GM18505 (cell line): ENCODE results near the gene KIF4A.

Source experiments
- ATAC-seq: cut with Tn5 transposase; IDR thresholded peaks from one replicate; pipeline ENCODE4 v1.9.1; 2021; ENCODE audit not compliant: unreplicated experiment
- POLR2A ChIP-seq: IDR thresholded peaks from 4 replicates; pipeline ENCODE4 v1.6.1; 2011; ENCODE audit warnings: borderline replicate concordance; ENCODE audit not compliant: insufficient read depth, insufficient read length; ENCODE audit errors: extremely low read depth

Gene KIF4A

DNA sequence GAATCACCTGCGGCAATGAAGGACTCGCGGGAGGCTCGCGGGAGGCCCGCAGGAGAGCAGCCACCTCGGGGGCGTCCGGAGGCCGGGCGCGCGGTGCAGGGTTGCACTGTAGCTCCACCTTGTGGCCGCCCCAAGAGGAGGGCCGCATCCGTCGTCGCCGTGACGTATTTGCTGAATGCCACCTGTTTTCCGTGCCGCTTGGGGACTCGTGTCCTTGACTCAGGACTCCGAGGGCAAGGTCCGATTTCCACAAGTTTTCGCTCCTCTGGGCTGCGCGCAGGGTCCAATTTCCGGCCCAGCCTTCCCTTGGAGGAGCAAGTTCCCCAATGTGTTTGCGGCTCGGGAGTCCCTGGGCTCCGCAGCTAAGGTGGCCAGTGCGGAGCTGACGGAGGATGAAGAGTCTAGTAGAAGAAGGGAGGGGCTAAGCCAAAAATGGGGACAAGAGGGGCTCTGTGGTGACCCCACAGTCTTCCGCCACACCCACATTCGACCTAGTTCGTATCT is 144.0 kb downstream of the KIF4A start:
- TF ChIP-seq POLR2A = peak; percentile 35
- peak; percentile 61 for ATAC-seq

DNA sequence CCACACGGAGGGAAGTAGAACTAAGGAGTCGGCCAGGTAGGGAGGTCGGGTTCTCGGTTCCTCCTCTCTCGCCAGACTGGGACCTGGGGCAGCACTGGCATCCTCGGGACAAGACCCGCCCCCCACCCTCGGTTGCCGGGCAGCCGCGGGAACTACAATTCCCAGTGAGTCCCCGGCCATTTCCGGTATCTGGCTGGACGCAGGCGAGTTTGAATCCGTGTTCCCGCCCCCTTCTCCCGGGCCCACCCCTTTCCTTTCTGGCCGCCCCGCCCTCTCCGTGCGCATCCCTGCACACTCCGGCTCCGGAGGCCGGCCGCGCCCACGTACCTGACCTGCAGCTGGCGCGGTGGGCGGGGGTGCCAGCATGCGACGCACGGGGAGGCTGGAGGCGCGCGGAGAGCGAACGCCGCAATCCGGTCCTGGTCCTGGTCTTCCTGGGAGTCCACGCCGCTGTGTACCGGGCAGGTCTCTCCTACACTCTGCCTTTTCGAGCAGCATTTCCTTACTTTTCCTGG is 144.5 kb downstream of the KIF4A start:
- no peak for TF ChIP-seq POLR2A

DNA sequence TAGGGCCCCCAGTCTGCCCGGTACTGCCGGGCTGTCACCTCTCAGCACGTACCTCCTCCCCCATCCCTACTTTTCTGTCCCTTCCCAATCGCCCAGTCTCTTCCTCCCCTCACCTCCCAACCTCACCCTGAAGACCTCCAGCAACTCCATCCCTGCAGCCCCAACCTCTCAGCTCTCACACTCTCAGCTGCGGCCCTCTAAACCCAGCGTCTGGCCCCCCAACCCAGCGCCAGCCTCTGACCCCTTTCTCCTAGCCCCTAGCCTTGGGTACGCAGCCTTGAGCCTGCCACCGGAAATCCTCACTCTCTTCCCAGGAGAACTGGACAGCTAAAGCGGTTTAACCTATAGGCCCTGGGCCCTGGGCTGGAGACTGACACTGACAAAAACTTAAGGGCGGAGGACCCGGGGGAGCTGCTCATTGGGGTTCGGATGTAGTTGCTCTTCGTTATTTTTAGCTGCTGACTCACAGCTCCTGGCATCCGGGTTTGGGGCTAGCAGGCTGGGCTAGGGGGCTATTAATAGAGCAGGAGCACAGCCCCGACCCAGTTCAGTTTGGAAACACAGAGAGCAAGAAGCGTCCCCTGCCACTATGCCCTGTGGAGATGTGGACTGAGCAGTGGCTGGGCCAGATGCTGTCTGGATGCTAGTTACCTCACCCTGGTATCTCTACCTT is 145.1 kb downstream of the KIF4A start:
- ATAC-seq = no peak
- no peak for TF ChIP-seq POLR2A

More for the DNA sequence above, 144.5 kb downstream of the KIF4A start:
- ATAC-seq = peak; percentile 65

- no peak for ATAC-seq
- TF ChIP-seq POLR2A = no peak
Observed at GRCh38 chrX:70436343-70436742, 146.4 kb downstream of the KIF4A start.

GRCh38 chrX:70437011-70437410 is 147.1 kb downstream of the KIF4A start:
- ATAC-seq = no peak
- TF ChIP-seq POLR2A = no peak

- no peak for ATAC-seq
- no peak for TF ChIP-seq POLR2A
Observed at GRCh38 chrX:70437921-70438665, 148.2 kb downstream of the KIF4A start.

DNA sequence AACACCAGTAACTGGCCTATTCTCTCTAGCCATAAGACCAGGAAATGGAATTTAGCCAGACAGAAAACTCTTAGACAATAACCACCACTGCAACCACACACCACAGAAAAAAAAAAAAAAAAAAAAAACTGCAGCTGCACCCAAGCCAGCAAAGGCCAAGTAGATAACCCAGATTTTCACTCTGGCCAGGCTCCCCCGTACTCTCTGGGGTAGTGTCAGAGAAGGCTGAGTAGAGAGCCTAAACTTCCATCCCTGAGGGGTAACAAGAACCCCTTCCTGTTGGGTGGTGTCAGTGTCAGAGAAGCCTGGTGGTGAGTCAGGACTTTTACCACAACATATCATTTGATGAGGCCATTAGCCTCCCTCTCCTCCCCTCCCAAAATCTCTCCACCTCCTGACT is 149.1 kb downstream of the KIF4A start:
- no peak for TF ChIP-seq POLR2A
- no peak for ATAC-seq

DNA sequence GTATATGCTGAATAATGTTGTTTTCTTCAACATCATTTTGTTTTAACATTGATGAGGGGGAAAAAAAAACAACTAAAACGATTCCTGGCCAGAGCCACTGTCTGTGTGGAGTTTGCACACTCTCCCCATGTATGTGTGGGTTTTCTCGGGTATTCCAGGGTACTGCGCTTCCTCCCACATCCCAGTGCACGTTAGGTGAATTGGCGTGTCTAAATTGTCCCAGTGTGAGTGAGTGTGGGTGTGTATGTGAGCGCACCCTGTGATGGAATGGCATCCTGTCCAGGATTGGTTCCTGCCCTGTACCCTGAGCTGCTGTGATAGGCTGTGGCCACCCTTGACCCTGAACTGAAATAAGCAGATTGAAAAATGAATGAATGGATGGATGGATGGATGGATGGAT is 152.3 kb downstream of the KIF4A start:
- ATAC-seq = no peak
- TF ChIP-seq POLR2A = no peak

DNA sequence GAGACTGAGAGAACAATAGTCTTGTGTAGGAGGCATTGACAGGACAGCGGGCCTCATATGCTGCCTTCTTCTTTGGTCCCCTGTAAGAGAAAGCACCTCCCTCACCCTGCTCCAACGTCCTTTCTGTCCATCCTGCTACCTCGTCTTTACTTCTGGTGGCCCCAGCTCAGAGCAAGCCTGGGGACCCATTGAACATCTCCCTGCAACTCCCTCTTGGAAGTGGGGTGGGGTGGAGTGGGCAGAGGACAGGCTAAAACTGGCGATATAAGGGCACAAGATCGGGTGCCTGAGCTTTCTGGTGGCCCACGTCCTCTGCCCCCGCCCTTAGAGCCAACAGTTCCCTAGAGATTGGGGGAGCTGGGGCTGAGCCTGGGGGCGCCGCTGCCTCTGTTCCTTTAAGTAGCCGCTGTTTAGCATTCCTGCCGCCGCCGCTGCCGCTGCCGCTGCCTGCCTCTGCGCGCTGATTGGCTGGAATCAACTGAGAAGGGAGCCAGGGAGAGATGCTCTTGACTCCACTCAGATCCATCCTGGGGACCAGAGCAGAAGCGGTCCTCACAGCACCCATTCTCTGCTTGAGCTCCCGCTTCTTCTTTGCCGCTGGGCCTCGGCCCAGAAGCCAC is 154.5 kb downstream of the KIF4A start, which contains the start of gene DLG3:
TSS of gene DLG3 (plus strand) at position 510 of the 620 bp plus-strand sequence. CDS start 367 bp downstream, outside the sequence.
- no peak for ATAC-seq
- no peak for TF ChIP-seq POLR2A

DNA sequence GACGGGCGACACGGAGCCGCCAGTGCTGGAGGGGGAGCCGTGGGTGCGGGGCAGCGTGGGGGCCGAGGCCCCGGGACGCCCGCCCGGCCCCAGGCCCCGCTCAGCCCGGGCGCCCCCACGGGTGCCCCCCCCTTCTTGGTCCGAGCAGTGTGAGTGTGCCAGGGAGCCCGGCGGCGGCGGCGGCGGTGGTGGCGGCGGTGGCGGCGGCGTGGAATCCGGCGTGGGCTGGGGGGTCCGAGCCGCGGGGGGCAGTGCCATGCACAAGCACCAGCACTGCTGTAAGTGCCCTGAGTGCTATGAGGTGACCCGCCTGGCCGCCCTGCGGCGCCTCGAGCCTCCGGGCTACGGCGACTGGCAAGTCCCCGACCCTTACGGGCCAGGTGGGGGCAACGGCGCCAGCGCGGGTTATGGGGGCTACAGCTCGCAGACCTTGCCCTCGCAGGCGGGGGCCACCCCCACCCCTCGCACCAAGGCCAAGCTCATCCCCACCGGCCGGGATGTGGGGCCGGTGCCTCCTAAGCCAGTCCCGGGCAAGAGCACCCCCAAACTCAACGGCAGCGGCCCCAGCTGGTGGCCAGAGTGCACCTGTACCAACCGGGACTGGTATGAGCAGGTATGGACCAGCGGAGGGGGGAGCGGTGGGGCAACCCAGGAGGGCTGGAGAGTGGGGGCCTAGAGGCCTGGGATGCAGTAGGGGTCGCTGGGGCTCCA is 155.2 kb downstream of the KIF4A start:
- no peak for TF ChIP-seq POLR2A
- ATAC-seq = no peak

DNA sequence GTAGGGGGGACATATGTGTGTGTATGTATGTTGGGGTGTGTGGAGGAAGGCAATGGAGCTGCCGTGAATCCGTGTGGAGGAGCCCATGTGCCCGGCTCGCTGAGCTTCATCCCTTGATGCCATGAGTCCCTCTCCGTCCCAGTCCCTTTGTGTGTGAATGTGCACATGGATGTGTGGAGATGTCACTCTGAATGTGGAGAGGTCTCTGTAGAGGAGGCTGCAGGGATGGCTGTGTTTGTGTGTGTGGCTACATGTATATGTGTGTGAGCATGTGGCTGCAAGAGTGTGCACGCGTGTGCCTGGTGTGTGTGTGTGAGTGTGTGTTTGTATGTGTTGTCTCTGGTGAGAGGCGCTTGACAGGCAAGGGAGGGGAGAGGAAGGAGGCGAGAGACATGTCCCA is 156.0 kb downstream of the KIF4A start:
- no peak for ATAC-seq
- TF ChIP-seq POLR2A = no peak

DNA sequence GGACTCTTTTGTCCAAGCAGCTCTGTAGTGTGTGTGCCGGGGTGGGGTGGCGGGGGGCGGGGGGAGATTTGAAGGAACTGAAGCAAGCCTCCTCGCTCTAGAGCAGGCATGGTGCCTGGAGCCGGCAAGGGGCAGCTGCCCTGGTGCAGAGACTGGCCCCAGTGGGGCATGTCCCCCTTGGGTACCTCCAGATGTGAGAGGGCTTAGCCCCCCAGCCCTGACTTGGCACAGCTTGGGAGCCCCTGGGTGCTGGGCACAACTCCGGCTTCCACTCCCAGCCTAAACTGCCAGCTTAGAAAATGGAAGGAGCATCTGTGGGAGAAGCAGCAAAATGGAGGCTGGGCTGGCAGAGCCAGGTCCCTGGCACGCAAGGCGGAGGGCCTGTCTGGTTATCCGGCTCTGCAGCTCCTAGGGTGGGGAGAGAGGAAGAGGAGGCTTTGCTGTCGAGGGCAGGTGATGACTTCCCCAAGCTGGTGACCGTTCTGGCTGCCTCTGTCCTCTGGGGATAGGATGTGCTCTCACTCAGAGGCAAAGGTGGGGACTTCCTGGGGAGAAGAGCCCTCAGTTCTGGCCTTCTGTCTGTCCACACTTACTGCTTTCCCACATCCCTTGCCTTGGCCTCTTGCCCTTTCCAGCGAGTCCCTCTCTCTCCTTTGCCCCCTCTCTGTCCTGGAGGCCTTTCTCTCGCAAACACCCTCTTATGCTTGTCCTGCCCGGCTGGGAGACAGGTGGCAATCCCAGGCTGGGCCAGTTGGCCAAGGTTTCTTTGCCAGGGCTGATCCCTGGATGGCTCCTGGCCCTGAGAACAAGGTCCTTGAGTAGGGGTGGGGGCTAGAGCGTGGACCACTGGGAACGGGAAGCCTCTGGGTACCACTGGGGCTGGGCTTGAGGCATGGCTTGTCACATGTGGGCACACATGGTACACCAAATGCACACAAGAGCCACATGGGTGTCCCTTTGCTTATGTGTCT is 156.8 kb downstream of the KIF4A start:
- no peak for ATAC-seq
- TF ChIP-seq POLR2A = no peak
